MCF 10A (cell line): ENCODE results near the gene PRRT3. TPM values are rescaled to one million over a fixed set of nuclear protein-coding genes. Genes with fewer than 3 reads are reported as not detected.

Source experiments
- BruUV-seq: library from RNA; stranded (reverse); fragments of 400-500 nt; replicated peaks from 2 replicates; lab custom pipeline; 2021; lab: Mats Ljungman, UMichigan
- CTCF ChIA-PET: fragments of 300-600 bp; sonication (Branson Sonifier 250); formaldehyde crosslinking; extraction: SDS; loops from one replicate; lab custom pipeline; 2021; ENCODE audit warnings: antibody characterized with exemption, inconsistent platforms; lab: Yijun Ruan, JAX
- POLR2A ChIA-PET: fragments of 300-600, 350-650 bp; sonication (Branson Sonifier 250); formaldehyde crosslinking; extraction: SDS; loops from one replicate; lab custom pipeline; 2020; ENCODE audit warnings: antibody characterized with exemption, inconsistent platforms; lab: Yijun Ruan, JAX
- DNase-seq: peaks from one replicate; pipeline ENCODE4 v3.0.0-alpha.2; 2018; ENCODE audit not compliant: unreplicated experiment
- H3K27ac Mint-ChIP-seq: one replicate; pipeline ENCODE4 v1.8.0; 2022; ENCODE audit warnings: mild to moderate bottlenecking, low read depth, mixed read lengths; ENCODE audit not compliant: unreplicated experiment
- H3K27me3 Mint-ChIP-seq: one replicate; pipeline ENCODE4 v1.8.0; 2022; ENCODE audit warnings: mixed read lengths; ENCODE audit not compliant: insufficient read depth, unreplicated experiment
- H3K36me3 Mint-ChIP-seq: one replicate; pipeline ENCODE4 v1.8.0; 2022; ENCODE audit warnings: mild to moderate bottlenecking, moderate library complexity, mixed read lengths; ENCODE audit not compliant: insufficient read depth, unreplicated experiment
- H3K4me1 Mint-ChIP-seq: one replicate; pipeline ENCODE4 v1.8.0; 2022; ENCODE audit warnings: mixed read lengths; ENCODE audit not compliant: insufficient read depth, unreplicated experiment
- H3K4me3 Mint-ChIP-seq: one replicate; pipeline ENCODE4 v1.8.0; 2022; ENCODE audit warnings: mild to moderate bottlenecking, moderate library complexity, mixed read lengths; ENCODE audit not compliant: unreplicated experiment
- H3K9me3 Mint-ChIP-seq: one replicate; pipeline ENCODE4 v1.8.0; 2022; ENCODE audit warnings: mixed read lengths; ENCODE audit not compliant: unreplicated experiment
- CTCF ChIP-seq: fragments of 200-600 bp; IDR thresholded peaks from one replicate; pipeline ENCODE4 v1.8.0; 2022; ENCODE audit warnings: antibody characterized with exemption, mild to moderate bottlenecking; ENCODE audit not compliant: unreplicated experiment
- intact Hi-C: fragments of 100-400 bp; cut with micrococcal nuclease; formaldehyde crosslinking; loops from 2 replicates; pipeline ENCODE4 v1.14.1; 2022
- total RNA-seq: library from RNA; stranded (reverse); gene quantifications from 2 replicates; pipeline ENCODE4 v1.2.3, GENCODE V29; 2022

Gene PRRT3
- total RNA-seq, 1 experiment from 2014 or later: 1.3 TPM

GRCh38 chr3:9913601-9914000, 38.6 kb downstream of the PRRT3 start:
- CTCF ChIA-PET: interaction anchor here (0.6 to 3.9 kb wide), 16 partner anchors 10 to 197 kb away, joined by 3 to 21 read pairs (median 4); partner anchors contain the start of genes CRELD1 and IL17RE

GRCh38 chr3:9912294-9912935, 39.8 kb downstream of the PRRT3 start:
- no peak overlapping the region for H3K4me3 Mint-ChIP-seq
- H3K9me3 Mint-ChIP-seq: no peaks in the 10 kb centered on the region
- POLR2A ChIA-PET: interaction anchor here (0.7 to 8.4 kb wide), 21 partner anchors 10 to 281 kb away, joined by 3 to 98 read pairs (median 6); partner anchors contain the start of genes ARPC4, CRELD1, IL17RE and JAGN1
- peak; percentile 33 for DNase-seq
- CTCF ChIA-PET: interaction anchor here (0.6 to 3.9 kb wide), 16 partner anchors 9 to 196 kb away, joined by 3 to 21 read pairs (median 4); partner anchors contain the start of gene IL17RE
- H3K4me1 Mint-ChIP-seq: peaks cover 19% of the 10 kb centered on the region
- intact Hi-C loops: no loop called here
- no peak overlapping the region for H3K27ac Mint-ChIP-seq
- BruUV-seq: no TSS peak
- H3K36me3 Mint-ChIP-seq: peaks cover 11% of the 10 kb centered on the region
- no peaks in the 10 kb centered on the region for H3K27me3 Mint-ChIP-seq
- TF ChIP-seq CTCF: no peak

More at GRCh38 chr3:9913601-9914000, 38.6 kb downstream of the PRRT3 start:
- intact Hi-C loops: no loop called here
- Mint-ChIP-seq H3K9me3 (no peaks in the 10 kb centered on the region), H3K27ac (peak overlapping the region; percentile 46), H3K4me3 (no peak overlapping the region), H3K36me3 (peaks cover 4% of the 10 kb centered on the region), H3K27me3 (no peaks in the 10 kb centered on the region), H3K4me1 (peaks cover 21% of the 10 kb centered on the region)
- DNase-seq: peak; percentile 59
- no TSS peak for BruUV-seq
- TF ChIP-seq CTCF: no peak
- POLR2A ChIA-PET: interaction anchor here (0.8 to 8.4 kb wide), 14 partner anchors 11 to 280 kb away, joined by 3 to 98 read pairs (median 16); partner anchors contain the start of genes IL17RE, JAGN1 and RPUSD3

- H3K4me1 Mint-ChIP-seq: peaks cover 14% of the 10 kb centered on the region
- ChIA-PET POLR2A (interaction anchor here (0.6 to 8.4 kb wide), 18 partner anchors 9 to 281 kb away, joined by 3 to 98 read pairs (median 7); partner anchors contain the start of genes ARPC4, CRELD1, IL17RE and JAGN1), CTCF (interaction anchor here (0.6 to 3.9 kb wide), 10 partner anchors 8 to 63 kb away, joined by 3 to 21 read pairs (median 5); partner anchors contain the start of genes CRELD1 and IL17RE)
- BruUV-seq: no TSS peak
- intact Hi-C loops: no loop called here
- no peak overlapping the region for H3K27ac Mint-ChIP-seq
- no peak for TF ChIP-seq CTCF
- H3K27me3 Mint-ChIP-seq: no peaks in the 10 kb centered on the region
- no peak for DNase-seq
- no peak overlapping the region for H3K4me3 Mint-ChIP-seq
- H3K36me3 Mint-ChIP-seq: peaks cover 7% of the 10 kb centered on the region
- H3K9me3 Mint-ChIP-seq: no peaks in the 10 kb centered on the region
These were observed 40.3 kb downstream of the PRRT3 start for GRCh38 chr3:9911863-9912262.
